GM18520 (cell line): ENCODE measurements around the gene MARK1.
"Not testable (repeated sequence)": the region's sequence is repeated elsewhere in the genome, so short reads cannot be mapped to it uniquely, and the experiment has no call there.

Experiments
- ATAC-seq: cut with Tn5 transposase; IDR thresholded peaks from one replicate; pipeline ENCODE4 v1.9.1; 2021; ENCODE audit not compliant: unreplicated experiment

Gene MARK1

DNA sequence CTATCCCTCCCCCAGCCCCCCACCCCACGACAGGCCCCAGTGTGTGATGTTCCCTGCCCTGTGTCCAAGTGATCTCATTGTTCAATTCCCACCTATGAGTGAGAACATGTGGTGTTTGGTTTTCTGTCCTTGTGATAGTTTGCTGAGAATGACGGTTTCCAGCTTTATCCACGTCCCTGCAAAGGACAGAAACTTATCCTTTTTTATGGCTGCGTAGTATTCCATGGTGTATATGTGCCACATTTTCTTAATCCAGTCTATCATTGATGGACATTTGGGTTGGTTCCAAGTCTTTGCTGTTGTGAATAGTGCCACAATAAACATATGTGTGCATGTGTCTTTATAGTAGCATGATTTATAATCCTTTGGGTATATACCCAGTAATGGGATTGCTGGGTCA lies 77.7 kb downstream of the MARK1 start:
- ATAC-seq, result not testable (repeated sequence)

DNA sequence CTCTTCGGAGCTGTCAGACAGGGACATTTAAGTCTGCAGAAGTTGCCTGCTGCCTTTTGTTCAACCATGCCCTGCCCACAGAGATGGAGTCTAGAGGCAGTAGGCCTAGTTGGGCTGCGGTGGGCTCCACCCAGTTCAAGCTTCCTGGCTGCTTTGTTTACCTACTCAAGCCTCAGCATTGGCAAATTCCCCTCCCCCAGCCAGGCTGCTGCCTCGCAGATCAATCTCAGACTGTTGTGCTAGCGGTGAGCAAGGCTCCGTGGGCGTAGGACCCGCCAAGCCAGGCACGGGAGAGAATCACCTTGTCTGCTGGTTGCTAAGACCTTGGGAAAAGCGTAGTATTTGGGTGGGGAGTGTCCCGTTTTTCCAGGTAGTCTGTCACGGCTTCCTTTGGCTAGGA lies 83.2 kb downstream of the MARK1 start:
- ATAC-seq, result not testable (repeated sequence)

DNA sequence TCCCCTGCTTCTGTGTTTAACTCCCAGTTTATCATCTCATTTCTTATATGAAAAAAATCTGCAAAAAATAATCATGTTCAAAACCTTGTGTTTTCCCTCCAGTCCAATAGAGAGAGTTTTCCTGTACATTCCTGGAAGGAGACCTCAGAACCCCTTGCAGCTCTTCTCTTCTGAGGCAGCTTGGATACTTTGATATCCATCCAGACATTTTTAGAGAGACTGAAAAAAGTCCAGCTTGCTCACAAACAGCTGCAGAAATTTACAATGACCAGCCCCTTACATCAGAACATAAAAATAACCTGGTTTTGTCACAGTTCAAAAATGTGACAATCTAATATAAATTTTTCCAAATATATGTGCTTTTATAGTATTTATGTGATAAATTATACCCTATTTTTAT lies 88.9 kb downstream of the MARK1 start:
- ATAC-seq, result no peak

DNA sequence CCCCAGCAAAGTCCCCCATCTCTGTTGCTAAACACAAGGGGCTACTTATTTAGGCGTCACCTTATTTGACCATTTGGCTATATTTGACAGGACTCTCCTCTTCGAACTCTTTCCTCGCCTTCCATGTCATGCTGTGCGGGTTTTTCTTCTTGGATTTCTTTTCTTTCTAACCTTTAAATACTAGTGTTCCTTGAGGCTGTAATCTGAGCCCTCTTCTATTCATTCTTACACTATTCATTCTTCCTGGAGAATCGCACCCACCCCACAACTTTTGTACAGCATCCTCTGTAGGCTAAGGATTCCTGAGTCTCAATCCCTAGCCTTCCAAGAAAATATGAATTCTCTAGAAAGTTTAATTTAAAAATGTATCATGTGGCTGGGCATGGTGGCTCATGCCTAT lies 100.5 kb downstream of the MARK1 start:
- ATAC-seq, result no peak

DNA sequence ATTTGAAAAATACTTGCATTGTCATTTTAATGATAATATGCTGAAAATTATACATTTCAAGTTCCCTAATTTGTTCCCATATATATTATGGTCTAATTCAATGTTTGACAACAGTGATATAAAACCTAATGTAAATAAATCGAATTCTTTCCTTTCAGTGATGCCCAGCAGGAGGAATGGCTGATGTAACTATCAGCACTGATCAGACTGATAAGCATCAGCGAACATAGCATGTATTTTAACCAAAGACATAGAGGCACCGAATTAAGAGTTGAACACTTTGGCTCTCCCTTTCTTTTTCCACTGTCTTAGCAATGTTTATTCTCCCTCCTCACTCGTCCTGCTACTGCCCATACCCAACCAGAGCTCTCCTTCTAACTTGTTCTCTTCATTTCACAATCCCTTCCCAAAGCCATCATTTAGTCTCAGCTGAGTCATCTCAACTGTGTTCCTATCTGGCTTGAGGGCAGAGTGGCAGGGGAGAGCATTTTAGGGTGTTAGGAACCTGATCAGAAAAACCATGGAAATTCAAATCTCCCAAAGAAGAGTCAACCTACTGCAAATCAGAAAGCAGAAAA lies 103.4 kb downstream of the MARK1 start:
- ATAC-seq, result no peak

DNA sequence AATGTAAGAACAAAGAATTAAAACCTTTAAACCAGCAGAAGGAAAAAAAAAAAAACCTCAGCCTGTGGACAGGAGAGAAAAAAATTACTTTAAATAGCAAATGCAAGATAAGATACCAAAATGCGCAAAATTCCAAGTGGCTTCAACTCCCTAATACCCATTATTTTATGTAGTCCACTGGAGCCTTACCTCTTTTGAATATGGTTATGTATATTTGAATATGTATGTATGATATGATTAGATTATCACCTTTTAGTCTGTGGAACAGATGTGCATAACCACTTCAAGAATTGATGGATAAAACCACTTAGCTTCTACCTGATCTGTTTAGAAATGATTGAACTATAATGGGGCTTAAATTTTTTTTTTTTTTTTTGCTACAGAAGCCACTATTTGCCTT lies 109.8 kb downstream of the MARK1 start:
- ATAC-seq, result no peak

DNA sequence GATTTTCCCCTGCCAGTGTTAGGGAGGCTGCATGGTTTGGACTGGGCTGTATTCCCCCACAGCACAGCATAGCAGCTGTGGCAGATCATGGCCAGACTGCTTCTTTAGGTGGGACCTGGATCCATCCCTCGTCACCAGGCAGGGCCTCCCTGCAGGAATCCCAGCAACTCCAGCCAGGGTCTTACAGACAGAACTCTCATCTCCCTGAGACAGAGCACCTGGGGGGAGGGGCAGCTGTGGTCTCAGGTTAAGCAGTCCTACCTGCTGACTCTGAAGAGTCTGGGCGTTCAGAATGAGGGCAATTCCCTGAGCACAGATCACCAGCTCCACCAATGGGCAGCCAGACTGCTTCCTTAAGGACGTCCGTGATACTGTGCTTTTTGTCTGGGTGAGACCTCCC lies 114.3 kb downstream of the MARK1 start:
- ATAC-seq, result no peak

DNA sequence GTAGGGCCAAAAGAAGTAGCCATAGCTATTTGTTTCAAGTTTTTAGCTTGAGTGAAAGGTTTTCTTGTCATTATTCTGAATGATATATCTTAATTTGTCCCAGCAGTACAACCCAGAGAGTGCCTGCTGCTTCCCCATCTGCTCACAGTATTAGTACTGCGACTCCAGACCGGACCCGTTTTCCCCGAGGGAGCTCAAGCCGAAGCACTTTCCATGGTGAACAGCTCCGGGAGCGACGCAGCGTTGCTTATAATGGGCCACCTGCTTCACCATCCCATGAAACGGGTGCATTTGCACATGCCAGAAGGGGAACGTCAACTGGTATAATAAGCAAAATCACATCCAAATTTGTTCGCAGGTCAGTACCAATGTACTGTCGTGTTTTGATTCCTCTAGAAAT lies 125.1 kb downstream of the MARK1 start:
- ATAC-seq, result no peak

DNA sequence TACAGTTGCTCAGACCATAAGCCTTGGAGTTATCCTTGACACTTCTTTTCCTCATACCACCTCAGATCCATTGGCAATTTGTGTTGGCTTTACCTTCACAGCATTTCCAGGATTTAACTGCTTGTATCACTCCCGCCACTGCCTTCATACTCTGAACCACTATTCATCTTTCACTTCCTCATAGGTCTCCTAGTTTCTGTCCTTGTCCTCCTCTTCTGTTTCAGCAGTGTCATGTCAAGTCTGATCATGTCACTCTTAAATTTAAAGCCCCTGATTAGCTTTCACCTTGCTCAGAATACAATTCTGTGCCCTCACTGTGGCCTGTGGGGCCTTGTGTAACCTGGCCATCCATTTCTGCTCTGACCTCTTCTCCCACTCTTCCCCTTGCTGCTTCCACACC lies 127.6 kb downstream of the MARK1 start:
- peak; percentile 76 for ATAC-seq

DNA sequence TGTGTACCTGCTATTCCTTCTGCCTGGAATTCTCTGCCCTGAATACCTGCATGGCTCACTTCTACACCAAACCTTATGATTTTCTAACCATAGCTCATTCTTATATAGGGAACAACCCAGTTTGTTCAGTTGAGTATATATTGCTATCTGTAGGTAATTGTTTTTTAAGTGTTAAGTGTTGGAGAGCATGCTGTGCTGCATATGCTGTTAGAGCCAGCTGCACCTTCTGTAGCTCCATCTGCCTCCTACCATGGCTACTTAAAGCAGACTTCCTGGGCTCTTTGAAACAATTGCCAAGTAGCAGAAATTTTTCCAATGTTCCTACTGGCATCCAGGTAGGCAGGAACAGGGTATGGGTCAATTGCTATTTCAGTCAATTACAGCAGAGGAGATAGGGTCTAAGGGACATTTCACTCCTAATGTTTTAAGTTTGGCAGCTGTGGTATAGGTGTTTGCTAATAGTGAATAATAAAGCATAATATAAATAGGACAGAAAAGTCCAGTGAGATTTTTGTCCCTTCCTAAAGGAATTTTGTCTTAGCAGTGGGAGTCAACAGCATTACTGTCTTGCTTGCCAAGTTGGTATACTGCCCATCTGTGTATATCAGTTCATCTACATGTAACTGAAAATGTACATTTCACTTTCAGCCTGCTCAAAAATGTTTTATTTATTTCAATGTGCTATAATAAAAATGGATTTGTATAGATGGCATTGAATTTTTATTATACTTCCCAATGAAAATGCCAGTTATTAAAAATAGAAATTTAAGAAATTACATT lies 128.2 kb downstream of the MARK1 start:
- ATAC-seq, result no peak

DNA sequence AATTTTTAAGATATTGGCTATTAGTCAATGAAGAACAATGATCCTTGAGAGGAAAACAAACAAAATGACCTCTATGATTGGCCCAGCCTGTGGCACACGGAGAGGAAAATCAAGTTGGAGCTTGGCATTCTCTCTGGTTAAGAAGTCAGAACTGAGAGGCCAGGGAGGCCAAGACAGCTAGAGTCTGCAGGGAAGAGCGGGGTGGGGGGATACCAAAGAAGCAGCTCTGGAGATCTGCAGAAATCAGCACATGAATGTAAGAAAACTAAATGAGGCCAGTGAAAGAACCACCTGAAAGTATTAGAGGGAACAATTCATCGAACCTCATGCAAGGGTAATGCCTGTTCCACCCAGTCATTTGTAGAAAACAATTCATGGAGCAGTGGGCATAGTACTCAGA lies 138.4 kb downstream of the MARK1 start:
- no peak for ATAC-seq

DNA sequence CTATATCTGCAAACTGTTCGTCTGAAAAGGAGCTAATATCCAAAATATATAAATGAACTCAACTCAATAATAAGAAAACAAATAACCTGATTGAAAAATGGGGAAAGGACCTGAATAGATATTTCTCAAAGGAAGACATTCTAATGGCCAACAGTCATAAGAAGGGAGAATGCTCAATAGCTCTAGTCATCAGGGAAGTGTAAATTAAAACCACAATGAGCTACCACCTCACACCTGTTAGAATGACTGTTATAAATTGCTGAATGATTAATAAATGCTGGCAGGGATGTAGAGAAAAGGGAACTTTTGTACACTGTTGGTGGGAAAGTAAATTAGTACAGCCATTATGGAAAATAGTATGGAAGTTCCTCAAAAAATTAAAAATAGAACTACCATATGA lies 141.1 kb downstream of the MARK1 start:
- no peak for ATAC-seq

DNA sequence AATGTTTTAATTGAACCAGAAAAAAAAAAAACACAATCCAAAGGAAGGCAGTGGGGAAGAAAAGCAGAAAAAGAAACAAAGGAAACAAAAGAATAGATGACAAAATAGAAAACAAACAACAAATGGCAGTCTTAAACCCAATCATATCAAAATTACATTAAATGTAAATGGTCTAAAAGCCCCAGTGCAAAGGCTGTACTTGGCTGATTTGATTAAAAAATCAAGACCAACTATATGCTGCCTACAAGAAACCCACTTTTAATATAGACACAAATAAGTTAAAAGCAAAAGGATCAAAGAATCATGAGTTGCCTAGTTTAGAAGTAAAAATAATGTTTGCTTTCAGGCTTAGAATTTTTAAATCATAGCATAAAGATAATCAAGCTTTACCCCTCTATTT lies 142.4 kb downstream of the MARK1 start:
- no peak for ATAC-seq

DNA sequence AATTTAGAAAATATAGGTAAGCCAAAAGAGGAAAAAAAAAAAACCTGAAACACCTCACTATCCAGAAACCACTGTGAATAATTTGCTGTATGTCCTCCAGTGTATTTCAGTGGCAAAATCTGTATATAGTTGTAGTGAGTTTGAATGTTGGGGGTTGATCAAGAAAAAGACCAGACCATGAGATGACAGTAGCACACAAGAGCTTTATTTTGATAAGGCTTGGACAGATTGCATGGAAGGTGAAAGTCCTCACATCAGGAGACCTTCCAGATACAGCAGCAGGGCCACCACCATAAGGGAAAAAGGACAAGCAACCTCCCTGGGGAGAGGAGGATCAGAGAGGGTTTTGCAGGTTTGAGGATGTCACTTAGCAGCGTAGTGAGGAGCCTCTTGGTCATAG lies 146.0 kb downstream of the MARK1 start:
- no peak for ATAC-seq

DNA sequence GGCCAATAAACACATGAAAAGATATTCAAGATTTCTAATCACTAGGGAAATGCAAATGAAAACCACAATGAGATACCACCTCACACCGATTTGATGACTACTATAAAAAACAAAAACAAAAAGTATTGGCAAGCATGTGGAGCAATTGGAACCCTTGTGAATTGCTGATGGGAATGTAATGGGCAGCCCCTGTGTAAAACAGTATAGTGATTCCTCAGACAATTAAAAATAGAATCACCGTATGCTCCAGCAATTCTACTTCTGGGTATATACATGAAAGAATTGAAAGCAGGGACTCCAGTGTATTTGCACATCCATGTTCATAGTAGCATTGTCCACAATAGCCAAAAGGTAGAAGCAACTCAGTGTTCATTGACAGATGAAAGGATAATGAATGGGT lies 149.3 kb downstream of the MARK1 start:
- ATAC-seq, result no peak

DNA sequence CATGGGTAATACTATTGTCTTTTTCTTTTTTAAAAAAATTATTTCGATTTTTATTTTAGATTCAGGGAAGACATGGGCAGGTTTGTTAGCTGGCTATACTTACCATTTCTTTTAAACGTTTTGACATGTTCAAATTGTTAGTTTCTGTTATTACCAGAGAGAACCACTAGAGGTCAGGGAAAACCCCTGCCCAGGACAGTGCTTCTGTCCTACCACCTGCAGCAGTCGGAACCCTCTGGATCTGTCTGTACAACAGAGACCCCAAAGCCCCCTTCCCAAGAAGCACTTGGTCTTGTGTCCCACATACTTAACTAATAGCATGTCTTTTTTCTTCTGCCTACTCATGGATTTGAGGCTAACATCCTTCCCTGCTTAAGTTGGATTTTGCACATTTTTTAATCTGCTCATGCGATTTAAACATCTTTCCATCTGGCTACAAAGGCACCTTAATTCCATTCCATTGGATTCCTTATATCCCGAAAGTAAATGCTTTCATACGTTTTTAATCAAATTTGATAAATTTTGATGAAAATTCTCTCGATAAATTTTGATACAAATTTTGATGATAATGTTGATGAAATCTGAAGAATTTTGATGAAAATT lies 152.2 kb downstream of the MARK1 start:
- peak; percentile 89 for ATAC-seq

DNA sequence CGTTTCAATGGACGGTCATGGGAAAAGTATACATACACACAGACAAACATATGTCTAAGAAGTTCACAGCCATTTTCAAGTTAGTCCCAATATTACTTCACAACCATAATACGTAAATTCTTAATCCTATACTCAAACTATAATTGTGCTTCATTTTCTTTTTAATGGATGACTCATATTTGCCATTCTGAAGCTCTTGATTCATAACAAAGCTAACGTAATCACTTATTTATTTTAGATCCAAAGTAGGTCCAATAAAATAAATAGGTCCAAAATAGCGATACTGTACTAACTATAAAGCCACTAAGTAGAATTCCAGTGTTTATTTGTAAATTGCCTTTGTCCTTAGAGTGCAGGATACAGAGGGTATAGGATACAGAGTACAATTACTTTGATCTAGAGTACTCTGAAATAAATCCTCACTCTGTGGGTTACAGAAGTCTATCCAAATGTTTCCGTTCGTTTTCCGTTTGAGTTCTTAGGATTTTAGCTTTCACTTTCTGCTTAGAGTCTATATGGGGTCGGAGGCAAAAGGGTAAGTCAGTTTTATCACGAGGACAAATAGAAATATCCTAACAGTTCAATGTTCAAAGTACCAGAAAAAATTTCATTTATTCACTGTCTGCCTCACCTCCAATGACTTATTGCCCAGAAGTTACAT lies 153.4 kb downstream of the MARK1 start:
- ATAC-seq, result no peak

DNA sequence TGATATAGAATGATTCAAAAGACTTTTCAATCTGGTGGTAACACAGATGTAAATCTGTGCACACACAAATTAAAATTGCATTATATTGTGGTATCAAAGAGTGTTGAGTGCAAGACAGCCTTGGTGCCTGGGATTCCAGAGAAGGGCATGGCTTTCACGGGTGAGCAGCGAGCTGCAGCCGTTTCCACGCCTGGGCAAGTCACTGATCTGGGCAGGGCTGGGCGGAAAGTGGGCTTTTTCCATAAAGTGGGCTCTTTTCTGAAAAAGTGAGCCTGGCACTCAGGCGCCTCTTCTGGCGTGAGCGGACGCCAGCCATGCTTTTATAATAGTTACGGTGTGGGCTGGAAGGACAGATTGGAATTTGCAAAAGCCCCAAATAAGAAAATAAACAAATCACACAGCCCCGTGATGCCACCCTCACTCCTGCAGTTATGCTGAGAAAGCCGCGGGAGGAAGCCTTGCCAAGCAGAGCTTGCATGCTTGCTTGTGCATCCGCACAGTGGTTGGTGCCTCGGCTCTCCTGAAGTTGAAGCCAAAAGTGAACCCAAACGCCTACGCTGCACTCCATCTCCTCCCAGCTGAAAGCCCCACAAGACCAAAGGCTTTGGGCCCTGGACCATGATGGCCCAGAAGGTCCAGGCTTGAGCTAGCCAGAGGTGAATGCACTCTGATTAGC lies 155.1 kb downstream of the MARK1 start:
- no peak for ATAC-seq

DNA sequence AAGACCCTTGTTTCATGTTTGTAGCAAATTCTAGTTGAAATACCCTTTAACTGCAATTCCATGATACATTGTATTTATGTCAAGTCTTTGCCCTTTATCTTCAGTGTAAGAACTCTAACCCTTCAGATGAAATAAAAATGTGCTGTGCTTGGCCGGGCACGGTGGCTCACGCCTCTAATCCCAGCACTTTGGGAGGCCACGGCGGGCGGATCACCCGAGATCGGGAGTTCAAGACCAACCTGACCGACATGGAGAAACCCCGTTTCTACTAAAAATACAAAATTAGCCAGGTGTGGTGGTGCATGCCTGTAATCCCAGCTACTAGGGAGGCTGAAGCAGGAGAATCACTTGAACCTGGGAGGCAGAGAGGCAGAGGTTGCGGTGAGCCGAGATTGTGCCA lies 155.8 kb downstream of the MARK1 start:
- not testable (repeated sequence) for ATAC-seq

DNA sequence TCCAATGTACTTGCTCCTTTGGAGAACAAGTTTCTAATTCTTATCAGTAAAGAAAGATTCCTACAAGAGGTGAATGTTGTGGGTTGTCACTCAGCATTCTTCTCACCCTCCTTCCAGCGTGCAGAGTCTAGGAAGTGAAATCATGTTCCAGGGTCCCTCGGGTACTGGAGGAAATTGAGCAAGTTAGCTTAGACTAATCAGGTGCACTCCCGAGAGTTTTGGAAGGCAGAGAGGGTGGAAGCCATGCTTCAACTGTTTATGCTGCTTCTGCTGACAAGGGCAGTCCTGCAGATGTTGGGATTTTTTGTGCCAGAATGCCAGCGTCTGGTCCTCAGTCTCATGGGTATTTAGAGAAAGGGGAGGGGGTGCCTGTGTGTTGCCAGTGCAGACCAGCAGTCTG lies 157.0 kb downstream of the MARK1 start:
- no peak for ATAC-seq

DNA sequence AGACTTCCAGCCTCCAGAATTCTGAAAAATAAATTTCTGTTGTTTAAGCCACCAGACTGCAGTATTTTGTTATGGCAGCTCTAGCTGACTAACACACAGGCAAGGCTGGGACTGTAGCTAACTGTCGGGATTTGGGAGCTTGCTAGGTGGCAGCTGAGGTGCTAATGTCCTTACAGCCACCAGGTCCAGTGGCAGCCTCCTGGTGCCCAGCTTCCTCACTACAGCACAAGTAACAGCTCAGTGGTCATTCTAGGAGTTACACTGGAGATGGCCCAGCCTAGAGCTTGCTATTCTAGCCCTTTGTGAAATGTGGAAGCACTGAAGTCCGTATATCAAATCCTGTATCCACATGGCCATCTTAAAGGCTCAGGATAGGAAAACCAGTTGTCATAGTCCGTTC lies 157.9 kb downstream of the MARK1 start:
- ATAC-seq, result no peak
